ENCODE measurements around the gene OR11H6.

The OR11H6 gene

GRCh38 chr14:20274062-20274461 is 50.6 kb downstream of the OR11H6 start:
- H3K9me3 ChIP-seq, result no peaks in the 10 kb centered on the region
- H3K27me3 ChIP-seq, result no peaks in the 10 kb centered on the region
- H3K36me3 ChIP-seq, result no peaks in the 10 kb centered on the region
- H3K4me3 ChIP-seq (ENCODE audit: low read depth in 1 of 2, low read length in 1 of 2), result no peak overlapping the region
- no peak overlapping the region for H3K27ac ChIP-seq
- no peaks in the 10 kb centered on the region for H3K4me1 ChIP-seq (ENCODE audit: control insufficient read depth in 1 of 2, insufficient read depth in 1 of 2, low read depth in 1 of 2, low read length in 1 of 2)
- TF ChIP-seq CTCF (IDR thresholded peaks at IDR 0.05), result no peak
